22Rv1 (cell line): ENCODE results near the gene RTP3.

Experiments used
- CTCF ChIP-seq: fragments of 450-650 bp; IDR thresholded peaks from 2 replicates; pipeline ENCODE4 v1.5.1; 2017; ENCODE audit warnings: mild to moderate bottlenecking
- ZFX ChIP-seq: fragments of 450-650 bp; IDR thresholded peaks from 2 replicates; pipeline ENCODE4 v1.6.1; 2017; ENCODE audit warnings: antibody characterized with exemption, borderline replicate concordance

DNA sequence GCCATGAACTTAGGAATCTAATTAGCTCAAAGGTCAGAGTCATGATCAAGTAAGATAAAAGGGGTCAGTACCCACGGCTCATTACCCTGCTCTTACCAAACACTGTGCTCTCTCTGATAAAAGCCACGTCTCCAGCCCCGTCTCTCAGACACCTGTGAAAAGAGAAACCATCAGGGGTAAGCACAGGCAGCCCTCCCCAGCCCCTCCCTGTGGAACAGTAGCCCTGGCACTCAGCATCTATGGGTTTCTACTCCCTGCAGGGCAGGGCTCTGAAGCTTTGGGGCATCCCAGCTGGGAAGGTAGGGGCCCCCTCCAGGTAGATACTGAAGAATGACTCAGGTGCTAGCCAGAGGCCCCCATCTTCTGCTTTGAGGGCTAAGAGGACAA is 43.6 kb upstream of the RTP3 start:
- TF ChIP-seq CTCF (no peak), ZFX (no peak)
